GM18870 (cell line): Measurements from ENCODE around the gene ZNF223.

Experiments used
- ATAC-seq: cut with Tn5 transposase; IDR thresholded peaks from one replicate; pipeline ENCODE4 v1.9.1; 2021; ENCODE audit warnings: moderate library complexity; ENCODE audit not compliant: unreplicated experiment

Gene ZNF223

DNA sequence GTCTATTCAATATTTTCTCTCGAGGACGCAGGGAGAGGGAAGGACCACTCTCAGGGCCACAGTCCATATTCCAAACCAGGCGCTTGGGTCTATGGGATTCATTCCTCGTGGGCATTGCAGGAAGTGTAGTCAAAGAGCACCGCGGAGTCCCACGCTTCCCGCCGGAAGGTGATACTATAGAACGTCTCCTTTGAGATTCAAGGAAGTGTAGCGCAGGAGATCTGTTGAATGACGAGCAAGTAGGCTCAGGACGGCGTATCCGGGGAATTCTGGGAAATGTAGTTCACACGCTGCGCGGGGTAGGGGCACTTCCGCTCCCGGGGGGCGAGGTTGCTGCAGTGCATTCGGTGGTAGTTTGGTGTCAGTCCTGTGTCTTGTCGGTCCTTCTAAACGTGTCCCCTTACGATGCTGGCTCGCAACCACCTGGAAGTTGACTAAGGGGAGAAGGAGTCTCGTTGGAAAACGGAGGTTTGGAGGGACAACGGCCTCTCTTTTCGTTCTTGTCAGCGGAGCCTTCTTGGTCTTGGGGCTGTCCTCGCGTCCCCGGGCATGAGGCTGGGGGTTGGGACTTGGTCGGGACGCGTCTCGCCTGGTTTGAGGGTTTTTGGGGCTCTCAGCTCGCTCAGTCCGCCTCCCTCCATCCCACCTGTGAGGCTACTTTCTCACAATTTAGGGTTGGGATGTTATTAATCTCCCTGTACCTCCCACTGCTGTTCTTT is 20.1 kb downstream of the ZNF223 start, which contains the start of gene ZNF284:
Gene ZNF284, plus strand, starts transcription at position 336 of the 719 bp plus-strand sequence. CDS start 4,231 bp downstream, outside the sequence.
- no peak for ATAC-seq

DNA sequence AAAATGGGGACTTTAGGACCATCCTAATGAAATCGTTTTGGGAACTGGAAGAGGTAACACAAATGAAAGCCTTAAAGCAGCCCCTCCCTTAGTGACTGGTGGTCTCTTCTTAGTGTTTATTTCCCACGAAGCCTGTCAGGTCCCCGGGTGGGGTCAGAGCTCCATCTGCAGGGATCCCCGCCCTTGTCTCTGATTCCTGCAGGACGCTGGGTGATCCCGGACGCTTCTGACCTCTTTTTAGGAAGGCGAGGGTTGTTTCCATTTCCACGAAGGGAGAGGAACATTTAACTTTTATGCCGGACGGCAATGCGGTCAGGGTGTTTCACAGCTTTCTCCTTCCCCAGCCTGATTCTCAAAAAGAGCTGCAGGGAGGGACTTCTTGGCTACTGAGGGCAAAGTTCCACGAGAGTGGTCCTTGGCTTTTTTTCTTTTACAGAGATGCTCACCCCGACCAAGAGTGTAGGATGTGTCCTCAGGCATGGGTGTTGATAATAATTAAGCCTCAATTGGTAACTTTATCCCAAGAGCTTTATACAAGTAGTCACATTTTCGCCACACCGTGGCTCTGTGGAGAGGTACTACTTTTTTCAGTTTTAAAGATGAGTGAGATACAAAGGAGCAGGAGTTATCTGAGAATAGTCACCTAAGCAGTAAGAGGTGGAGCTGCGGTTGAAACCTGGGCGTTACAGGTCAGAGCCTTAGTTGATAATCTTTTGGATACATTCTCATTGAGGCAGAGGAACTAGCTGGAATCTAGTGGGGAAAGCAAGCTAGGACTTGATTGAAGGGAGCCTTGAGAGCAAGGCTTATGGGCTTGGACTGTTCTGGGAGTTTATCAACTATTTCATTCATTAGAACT is 20.9 kb downstream of the ZNF223 start:
- no peak for ATAC-seq

DNA sequence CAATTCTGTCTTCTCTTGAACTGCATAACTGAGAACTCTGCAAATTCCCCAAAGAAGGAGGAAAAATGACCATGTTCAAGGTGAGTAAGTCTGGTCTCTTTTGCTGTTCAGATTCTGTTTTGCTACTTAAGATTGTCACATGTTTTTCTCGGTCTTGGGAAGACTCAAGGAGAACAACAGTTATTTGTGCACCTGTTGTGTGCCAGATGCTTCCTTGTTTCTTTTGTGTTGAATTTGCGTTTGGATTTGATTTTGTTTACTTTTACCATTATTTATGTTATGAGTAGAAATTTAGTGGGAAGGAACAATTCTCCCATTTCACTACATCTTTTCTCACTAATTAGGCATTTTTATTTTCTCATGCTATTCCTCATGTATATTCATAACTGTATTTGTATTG is 24.5 kb downstream of the ZNF223 start:
- no peak for ATAC-seq

DNA sequence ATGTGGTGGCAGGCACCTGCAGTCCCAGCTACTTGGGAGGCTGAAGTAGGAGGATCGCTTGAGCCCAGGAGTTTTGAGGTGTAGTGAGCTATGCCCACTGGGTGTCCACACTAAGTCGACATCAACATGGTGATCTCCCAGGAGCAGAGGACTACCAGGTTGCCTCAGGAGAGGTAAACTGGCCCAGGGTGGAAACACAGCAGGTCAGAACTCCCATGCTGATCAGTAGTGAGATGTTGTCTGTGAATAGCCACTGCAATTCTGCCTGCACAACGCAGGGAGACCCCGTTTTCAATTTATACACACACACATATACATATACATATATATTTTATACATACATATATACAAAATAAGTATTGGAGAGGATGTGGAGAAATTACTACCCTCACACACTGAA is 40.3 kb downstream of the ZNF223 start:
- no peak for ATAC-seq

DNA sequence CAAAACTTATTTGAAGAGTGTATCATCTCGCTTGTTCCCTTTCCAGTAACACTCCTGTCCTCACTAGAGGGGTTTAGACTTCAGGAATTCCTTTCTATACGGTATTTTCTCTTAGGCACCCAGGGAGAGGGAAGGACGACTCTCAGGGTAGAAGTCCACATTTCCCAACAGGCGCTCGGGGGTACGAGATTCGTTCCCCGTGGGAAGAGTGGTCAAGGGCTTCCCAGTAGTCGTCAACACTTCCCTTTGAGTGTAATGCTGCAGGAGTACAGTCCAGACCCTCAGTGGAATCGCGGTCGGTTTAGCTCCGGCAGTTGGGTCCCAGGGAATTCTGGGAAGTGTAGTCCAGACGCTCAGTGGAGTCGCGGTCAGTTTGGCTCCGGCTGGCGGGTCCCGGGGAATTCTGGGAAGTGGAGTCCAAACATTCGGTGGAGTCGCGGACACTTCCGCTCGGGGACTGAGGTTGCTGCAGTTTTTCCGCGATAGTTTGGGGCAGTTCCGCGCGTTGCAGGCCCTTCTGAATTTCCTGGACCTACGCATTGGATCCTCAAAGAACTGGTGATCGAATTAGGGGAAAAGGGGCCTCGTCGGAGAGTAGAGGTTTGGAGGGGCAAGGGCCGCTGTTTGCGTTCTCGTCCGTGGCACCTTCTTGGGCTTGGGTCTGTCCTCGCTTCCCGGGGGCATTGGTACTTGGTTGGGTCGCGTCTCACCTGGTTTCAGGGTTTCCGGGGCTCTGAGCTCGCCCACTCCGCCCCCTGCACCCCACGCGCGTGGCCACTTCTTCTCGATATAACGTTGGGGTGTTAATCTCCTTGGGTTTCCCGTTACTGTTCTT is 42.3 kb downstream of the ZNF223 start, which contains the start of gene ZNF224:
Gene ZNF224, plus strand, starts transcription at position 431 of the 835 bp plus-strand sequence. CDS start 3,513 bp downstream, outside the sequence.
- ATAC-seq = no peak

DNA sequence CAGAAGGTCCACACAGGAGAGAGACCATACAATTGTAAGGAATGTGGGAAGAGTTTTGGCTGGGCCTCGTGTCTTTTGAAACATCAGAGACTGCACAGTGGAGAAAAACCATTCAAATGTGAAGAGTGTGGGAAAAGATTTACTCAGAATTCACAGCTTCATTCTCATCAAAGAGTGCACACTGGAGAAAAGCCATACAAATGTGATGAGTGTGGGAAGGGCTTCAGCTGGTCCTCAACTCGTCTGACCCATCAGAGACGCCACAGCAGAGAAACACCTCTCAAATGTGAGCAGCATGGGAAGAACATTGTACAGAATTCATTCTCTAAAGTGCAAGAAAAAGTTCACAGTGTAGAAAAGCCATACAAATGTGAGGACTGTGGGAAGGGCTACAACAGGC is 55.9 kb downstream of the ZNF223 start:
- no peak for ATAC-seq

DNA sequence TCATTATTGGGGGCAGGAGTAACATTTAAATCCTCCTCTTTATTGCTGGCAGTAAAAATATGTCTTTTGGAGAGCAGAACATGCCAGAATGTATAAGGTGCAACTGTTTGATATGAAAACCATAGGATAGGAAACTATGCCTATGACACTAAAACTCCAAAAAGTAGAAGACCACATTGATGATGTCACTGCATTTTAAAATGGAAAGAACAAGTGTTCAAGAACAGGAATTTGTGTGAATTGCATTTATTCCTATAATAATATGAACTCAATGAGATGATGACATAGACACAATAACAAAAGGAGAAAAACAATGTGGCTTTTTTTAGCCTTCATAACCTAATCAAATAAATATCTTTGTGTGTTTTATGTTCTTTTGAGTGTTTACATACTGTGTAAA is 57.6 kb downstream of the ZNF223 start:
- no peak for ATAC-seq

DNA sequence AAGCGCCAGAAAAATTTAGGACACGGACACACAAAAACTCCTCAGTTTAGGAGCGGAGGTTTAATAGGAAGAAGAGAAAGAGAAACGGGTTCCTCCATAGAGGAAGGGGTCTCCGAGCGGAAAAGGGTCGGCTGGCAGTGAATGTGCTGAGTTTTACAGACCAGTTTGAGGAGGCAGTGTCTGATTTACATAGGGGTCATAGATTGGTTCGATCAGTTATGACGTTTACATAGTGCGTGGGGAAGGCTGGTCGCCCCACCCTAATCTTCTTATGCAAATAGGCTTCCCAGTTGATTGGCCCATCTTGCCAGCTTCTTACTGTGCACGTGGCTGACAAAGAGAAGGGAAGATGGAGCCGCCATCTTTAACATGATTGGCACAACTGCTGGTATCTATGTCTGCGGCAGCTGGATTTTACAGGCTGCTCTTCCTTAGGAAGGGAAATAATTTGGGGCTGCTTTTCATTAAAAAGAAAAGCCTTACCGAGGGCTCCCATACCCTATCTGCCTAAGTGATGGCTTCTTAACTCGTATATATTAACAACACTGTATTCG is 60.2 kb downstream of the ZNF223 start:
- ATAC-seq = no peak

DNA sequence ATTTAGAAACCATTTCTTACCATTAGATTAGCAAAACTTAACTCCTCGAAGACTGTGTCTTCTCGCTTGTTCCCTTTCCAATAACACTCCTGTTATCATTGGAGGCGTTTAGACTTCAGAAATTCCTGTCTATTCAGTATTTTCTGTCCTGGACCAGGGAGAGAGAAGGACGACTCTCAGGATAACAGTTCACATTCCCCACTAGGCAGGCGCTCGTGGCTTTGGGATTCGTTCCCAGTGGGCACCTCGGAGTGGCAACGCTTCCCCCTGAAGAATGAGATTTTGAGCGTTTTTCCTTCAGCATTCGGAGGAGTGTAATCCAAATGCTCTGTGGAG is 60.9 kb downstream of the ZNF223 start:
- peak; percentile 18 for ATAC-seq

DNA sequence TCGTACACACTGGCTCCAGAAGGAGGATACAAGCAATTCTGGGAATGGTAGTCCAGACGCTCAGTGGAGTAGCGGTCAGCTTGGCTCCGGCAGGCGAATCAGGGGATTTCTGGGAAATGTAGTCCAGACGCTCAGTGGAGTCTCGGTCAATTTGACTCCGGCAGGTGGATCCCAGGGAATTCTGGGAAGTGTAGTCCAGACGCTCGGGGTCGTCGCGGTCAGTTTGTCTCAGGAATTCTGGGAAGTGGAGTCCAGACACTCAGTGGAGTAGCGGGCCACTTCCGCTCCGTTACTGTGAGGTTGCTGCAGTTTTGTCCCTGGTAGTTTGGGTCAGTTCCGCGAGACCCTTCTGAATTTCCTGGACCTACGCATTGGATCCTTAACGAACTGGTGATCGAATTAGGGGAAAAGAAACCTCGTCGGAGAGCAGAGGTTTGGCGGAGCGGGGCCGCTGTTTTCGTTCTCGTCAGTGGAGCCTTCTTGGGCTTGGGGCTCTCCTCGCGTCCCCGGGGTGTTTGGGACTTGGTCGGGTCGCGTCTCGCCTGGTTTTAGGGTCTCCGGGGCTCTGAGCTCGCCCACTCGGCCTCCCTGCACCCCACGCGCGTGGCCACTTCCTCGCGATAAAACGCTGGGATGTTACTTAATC is 61.4 kb downstream of the ZNF223 start, which contains the start of gene ZNF225:
Gene ZNF225, plus strand, starts transcription at position 262 of the 646 bp plus-strand sequence. CDS start 2,429 bp downstream, outside the sequence.
- peak; percentile 95 for ATAC-seq

DNA sequence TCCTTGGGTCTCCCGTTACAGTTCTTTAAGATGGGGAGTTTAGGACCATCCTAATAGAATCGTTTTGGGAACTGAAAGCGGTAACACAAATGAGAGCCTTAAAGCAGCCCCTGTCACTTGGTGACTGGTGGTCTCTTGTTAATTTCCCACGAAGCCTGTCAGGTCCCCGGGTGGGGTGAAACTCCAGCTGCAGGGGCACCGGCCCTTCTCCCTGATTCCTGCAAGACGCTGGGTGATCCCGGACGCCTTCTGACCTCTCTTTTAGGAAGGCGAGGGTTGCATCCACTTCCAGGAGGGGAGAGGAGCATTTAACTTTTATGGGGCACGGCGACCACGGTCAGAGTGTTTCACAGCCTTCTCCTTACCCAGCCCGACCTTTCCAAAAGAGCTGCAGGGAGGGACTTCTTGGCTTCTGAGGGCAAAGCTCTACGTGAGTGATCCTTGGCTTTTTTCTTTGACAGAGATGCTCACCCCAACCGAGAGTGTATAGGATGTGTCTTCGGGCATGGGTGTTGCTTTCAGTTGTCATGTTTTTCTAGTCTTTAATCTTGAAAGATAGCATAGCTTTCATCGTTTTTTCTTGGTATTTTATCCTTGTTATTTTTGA is 62.1 kb downstream of the ZNF223 start:
- no peak for ATAC-seq
